GM12878 (cell line): Measurements from ENCODE around the gene KRI1. TPM values are rescaled to one million over a fixed set of nuclear protein-coding genes. Genes with fewer than 3 reads are reported as not detected.

Experiments
- GATAD2B ChIP-seq: fragments of 450-650 bp; conservative IDR thresholded peaks from 2 replicates; pipeline ENCODE4 v1.6.1; 2017; ENCODE audit warnings: low read depth, mild to moderate bottlenecking, moderate library complexity
- IRF3 ChIP-seq: fragments of 450-650 bp; IDR thresholded peaks from 2 replicates; pipeline ENCODE4 v1.6.1; 2014; ENCODE audit warnings: mild to moderate bottlenecking
- KAT2A ChIP-seq: conservative IDR thresholded peaks from 2 replicates; pipeline ENCODE4 v1.6.1; 2011; ENCODE audit warnings: low read depth, low read length; ENCODE audit not compliant: control insufficient read depth
- NFYA ChIP-seq: IDR thresholded peaks from 2 replicates; pipeline ENCODE4 v1.6.1; 2011; ENCODE audit warnings: low read depth, mild to moderate bottlenecking, low read length, improper control_type of control experiment, borderline replicate concordance
- NR2C1 ChIP-seq: fragments of 450-650 bp; IDR thresholded peaks from 2 replicates; pipeline ENCODE4 v1.6.1; 2017; ENCODE audit warnings: antibody characterized with exemption, mild to moderate bottlenecking, moderate library complexity
- POLR2AphosphoS2 ChIP-seq: IDR thresholded peaks from 2 replicates; pipeline ENCODE4 v1.6.1; 2011; ENCODE audit warnings: low read depth, mild to moderate bottlenecking, low read length, improper control_type of control experiment, moderate library complexity
- RCOR1 ChIP-seq: conservative IDR thresholded peaks from 2 replicates; pipeline ENCODE4 v1.6.1; 2012; ENCODE audit warnings: low read depth, low read length, improper control_type of control experiment
- SRF ChIP-seq, 2 experiments: IDR thresholded peaks; 2 replicates each; pipeline ENCODE4 v1.6.1; 2011; ENCODE audit warnings: low read depth in 2 of 2, low read length in 2 of 2, mild to moderate bottlenecking in 1 of 2, moderate library complexity in 1 of 2
- ZNF592 ChIP-seq: fragments of 450-650 bp; IDR thresholded peaks from 2 replicates; pipeline ENCODE4 v1.6.1; 2017; ENCODE audit warnings: mild to moderate bottlenecking, moderate library complexity
- polyA plus RNA-seq, 11 experiments: library from polyadenylated mRNA; depleted of rRNA in 4 of 11; unstranded in 6 of 11; stranded (reverse) in 5 of 11; fragments of >200 nt; fragmentation: Nextera tagmentation in 4 of 11; fragmentation: Illumina TruSeq in 1 of 11; extraction: Ambion mirVana in 4 of 11; extraction: Trizol in 1 of 11; gene quantifications; 1 replicate in 1 of 11; 2 replicates in 10 of 11; pipeline versions ENCODE4 v1.2.1 to v1.2.3, GENCODE V29; 2011 to 2016; ENCODE audit warnings: inconsistent platforms in 2 of 11, missing spikeins in 2 of 11, low read depth in 1 of 11
- total RNA-seq, 4 experiments: library from RNA; depleted of rRNA in 3 of 4; stranded (reverse); fragments of >200 nt in 3 of 4; fragmentation: Illumina TruSeq in 1 of 4; extraction: Trizol in 1 of 4; gene quantifications; 2 replicates each; pipeline versions ENCODE4 v1.2.1 to v1.2.3, GENCODE V29; 2013 to 2021
- TF ChIP-seq, protein P1 (sequence below): IDR thresholded peaks from 2 replicates; pipeline ENCODE4 v1.6.1; 2012; ENCODE audit warnings: improper control_type of control experiment, low read depth, low read length; ENCODE audit not compliant: insufficient replicate concordance
- TF ChIP-seq, protein P2 (sequence below): IDR thresholded peaks from 2 replicates; pipeline ENCODE4 v1.6.1; 2012; ENCODE audit warnings: low read depth, low read length, improper control_type of control experiment
- TF ChIP-seq, protein P3 (sequence below): fragments of 450-650 bp; IDR thresholded peaks from 2 replicates; pipeline ENCODE4 v1.6.1; 2016; ENCODE audit warnings: mild to moderate bottlenecking

The KRI1 gene
- total and polyA plus RNA-seq, 10 of the 15 experiments (the other 5 are each of a cell fraction or from before 2014, with no cell fraction given) = 0.98 to 42.5 (median 24.7) TPM

- no peak for TF ChIP-seq ZNF592
- TF ChIP-seq POLR2AphosphoS2 = peak; percentile 80; the same call in 1 of the 2 replicates
- TF ChIP-seq, protein P1, sequence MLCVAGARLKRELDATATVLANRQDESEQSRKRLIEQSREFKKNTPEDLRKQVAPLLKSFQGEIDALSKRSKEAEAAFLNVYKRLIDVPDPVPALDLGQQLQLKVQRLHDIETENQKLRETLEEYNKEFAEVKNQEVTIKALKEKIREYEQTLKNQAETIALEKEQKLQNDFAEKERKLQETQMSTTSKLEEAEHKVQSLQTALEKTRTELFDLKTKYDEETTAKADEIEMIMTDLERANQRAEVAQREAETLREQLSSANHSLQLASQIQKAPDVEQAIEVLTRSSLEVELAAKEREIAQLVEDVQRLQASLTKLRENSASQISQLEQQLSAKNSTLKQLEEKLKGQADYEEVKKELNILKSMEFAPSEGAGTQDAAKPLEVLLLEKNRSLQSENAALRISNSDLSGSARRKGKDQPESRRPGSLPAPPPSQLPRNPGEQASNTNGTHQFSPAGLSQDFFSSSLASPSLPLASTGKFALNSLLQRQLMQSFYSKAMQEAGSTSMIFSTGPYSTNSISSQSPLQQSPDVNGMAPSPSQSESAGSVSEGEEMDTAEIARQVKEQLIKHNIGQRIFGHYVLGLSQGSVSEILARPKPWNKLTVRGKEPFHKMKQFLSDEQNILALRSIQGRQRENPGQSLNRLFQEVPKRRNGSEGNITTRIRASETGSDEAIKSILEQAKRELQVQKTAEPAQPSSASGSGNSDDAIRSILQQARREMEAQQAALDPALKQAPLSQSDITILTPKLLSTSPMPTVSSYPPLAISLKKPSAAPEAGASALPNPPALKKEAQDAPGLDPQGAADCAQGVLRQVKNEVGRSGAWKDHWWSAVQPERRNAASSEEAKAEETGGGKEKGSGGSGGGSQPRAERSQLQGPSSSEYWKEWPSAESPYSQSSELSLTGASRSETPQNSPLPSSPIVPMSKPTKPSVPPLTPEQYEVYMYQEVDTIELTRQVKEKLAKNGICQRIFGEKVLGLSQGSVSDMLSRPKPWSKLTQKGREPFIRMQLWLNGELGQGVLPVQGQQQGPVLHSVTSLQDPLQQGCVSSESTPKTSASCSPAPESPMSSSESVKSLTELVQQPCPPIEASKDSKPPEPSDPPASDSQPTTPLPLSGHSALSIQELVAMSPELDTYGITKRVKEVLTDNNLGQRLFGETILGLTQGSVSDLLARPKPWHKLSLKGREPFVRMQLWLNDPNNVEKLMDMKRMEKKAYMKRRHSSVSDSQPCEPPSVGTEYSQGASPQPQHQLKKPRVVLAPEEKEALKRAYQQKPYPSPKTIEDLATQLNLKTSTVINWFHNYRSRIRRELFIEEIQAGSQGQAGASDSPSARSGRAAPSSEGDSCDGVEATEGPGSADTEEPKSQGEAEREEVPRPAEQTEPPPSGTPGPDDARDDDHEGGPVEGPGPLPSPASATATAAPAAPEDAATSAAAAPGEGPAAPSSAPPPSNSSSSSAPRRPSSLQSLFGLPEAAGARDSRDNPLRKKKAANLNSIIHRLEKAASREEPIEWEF = no peak
- TF ChIP-seq SRF (IDR thresholded peaks at IDR 0.05; ENCODE audit: low read depth in 2 of 2, low read length in 2 of 2) = 0 out of 4 replicates have a peak, but pooled peaks of 1 of the 2 experiments have one; percentile 21
- TF ChIP-seq GATAD2B = peak; percentile 93
- no peak for TF ChIP-seq NFYA
- TF ChIP-seq, protein P2, sequence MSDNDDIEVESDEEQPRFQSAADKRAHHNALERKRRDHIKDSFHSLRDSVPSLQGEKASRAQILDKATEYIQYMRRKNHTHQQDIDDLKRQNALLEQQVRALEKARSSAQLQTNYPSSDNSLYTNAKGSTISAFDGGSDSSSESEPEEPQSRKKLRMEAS = peak; percentile 75
- TF ChIP-seq NR2C1 = peak; percentile 44; the same call in 1 of the 2 replicates
- TF ChIP-seq, protein P3, sequence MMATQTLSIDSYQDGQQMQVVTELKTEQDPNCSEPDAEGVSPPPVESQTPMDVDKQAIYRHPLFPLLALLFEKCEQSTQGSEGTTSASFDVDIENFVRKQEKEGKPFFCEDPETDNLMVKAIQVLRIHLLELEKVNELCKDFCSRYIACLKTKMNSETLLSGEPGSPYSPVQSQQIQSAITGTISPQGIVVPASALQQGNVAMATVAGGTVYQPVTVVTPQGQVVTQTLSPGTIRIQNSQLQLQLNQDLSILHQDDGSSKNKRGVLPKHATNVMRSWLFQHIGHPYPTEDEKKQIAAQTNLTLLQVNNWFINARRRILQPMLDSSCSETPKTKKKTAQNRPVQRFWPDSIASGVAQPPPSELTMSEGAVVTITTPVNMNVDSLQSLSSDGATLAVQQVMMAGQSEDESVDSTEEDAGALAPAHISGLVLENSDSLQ = no peak
- 0 out of 2 replicates have a peak, but pooled peaks have one; percentile 9 for TF ChIP-seq RCOR1
- TF ChIP-seq KAT2A = no peak
- no peak for TF ChIP-seq IRF3
- TF ChIP-seq, all 136 proteins: peak for 50
These were observed at the start of gene KRI1 (continued) for GRCh38 chr19:10565567-10566407.
